HG02798 (cell line): ENCODE measurements around the gene ADARB2.
"Not testable (repeated sequence)": the region's sequence is repeated elsewhere in the genome, so short reads cannot be mapped to it uniquely, and the experiment has no call there.

Experiments
- ATAC-seq: cut with Tn5 transposase; IDR thresholded peaks from one replicate; pipeline ENCODE4 v1.9.1; 2021; ENCODE audit warnings: mild to moderate bottlenecking; ENCODE audit not compliant: unreplicated experiment, poor library complexity

ADARB2 gene

DNA sequence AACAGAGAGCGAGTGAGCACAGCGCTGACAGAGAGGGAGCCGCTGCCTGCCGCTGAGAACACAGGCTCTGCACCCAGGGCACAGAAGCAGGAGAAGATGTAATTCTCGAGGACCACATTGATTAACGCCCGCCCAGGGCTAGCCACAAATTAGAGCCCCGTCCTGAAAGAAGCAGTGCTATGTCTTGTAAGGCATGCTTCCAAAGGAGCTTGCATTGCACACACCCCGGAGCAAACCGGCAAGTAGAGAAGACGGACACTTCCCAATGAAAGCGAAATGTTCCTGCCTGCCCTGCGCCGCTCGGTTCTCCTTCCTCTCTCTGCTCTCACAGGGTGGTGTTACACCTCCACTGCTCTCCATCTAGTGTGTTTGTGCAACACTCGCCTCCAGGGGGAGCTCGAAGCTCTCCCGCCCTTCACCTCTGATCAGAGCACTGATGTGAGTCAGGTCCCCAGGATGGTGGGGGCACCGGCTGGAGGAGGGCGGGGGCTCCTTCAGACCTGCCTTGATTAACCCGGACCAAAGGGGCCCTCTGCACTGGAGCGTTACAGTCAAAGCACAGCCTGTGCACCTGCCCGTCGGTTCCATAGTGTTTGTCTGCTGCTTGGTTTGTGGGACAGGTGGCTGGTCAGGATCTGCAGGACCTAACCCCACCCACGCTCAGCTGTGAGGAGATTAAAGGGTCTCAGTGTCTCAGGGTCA lies 316.5 kb downstream of the ADARB2 start:
- peak; percentile 86 for ATAC-seq

DNA sequence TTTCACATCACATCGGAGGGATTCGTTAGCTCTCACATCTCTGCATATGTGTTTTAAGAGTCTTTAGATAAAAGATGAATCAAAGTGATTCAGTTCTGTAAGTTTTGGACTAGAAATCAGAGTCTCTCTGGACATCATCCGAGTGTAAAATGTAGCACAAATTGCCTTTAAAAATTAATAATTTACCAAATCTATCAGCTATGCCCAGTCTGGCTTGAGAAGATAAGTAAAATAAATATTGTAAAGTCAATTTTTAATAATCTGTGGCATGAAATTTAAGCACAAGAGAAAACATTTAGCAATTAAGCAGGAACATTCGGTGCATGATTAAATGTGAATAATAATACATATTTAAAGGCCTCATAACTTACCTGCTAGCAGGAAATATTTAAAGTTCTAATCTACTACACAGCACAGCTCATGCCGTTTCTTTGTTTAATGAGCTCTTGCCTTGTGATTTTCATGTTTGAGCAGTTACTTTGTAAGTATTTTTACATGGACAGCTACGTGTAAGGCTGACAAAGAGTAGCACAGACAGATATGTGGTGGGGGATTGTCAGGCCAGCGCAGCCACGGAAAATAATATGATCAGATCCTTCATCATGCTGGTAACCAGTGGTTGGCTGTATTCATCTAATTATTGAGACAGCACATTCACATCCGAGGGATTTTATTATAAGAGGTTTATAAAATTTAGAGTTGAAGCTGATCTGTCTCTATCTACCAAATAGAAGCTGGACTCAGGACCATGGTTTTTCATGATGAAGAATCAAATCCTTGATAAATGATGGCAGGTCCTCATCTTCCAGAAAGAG lies 317.3 kb downstream of the ADARB2 start:
- ATAC-seq, result no peak

DNA sequence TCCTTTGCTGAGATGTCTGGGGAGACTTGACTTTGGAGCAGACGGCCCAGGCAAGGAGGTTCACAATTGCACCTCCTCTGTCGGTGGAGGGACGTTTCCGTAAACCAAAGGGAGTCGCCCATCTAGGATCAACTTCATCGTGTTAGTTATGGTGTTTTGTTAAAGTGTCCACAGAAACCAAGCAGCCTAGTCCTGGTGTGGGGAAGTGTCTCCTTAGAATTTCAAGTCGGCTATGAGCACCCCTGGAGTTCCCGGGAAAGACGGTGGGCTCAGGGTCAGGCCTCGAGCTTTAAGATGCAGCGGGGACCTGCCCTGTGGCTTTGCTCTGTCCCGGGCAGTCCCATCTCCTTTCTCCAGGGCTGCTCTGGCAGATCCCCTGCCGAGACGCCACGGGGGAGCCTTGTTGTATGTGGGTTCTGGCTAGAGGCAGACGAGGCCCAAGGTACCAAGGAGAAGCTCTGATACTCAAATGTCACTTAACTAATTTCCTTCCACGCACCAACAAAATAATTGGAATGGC lies 319.2 kb downstream of the ADARB2 start:
- no peak for ATAC-seq

DNA sequence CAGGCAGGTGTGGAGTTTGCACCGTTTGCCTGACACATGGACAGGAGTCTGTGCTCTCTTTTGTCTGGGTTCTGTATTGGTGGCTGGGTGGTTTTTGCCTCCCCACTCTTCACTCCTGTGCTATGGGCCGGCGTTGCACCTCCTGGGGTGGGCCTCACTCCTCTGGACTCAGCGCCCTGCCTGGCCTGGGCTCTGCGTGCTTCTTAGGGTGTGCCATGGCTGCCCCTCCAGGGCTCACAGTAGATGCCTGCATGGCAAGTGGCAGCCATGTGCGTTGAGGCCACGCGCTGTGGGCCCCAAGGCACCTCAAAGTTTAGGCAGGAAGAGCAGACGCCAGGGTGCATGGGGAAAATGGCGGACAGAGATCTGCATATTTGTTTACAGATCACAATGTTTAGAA lies 319.8 kb downstream of the ADARB2 start:
- no peak for ATAC-seq

DNA sequence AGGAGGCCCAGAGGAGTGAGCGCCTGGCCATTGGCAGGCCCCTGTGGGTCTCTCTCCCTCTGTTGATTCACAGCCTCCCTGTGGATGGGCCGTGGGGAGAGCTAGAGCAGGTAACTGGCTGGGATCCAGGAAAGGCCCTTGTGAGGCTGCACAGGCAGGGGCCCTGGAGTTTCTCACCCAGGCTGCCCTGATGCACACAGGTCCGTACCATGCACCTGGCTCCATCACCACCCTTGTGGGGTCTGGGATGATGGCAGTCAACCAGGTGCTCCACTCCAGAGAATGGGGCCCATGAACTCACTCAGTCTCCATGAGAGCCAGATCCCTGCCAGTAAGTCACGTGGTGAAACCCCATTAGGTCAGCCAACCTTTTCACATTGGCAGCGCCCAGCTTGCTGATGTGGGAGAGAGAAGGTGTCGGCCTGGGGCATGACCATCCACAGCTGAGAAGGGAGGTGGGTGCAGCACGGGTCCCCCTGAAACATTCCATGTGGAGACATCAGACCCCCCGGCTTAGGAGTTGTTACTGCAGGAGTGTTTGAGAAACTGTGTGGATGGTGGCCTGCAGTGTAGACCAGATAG lies 320.8 kb downstream of the ADARB2 start:
- ATAC-seq, result no peak

DNA sequence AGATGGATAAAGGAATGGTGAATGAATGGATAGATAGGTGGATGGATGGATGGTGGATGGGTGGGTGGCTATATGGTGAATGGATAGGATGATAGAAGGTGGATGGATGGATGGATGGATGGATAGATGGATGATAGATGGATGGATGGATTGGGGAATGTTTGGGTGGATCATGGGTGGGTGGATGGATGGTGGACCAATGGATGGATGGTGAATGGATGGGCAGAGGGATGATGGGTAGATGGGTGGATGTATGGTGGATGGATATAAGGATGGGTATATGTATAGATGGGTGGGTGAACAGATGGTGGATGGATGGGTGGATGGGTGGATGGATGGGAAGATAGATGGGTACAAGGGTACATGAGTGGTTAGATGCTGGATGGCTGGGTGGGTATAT lies 322.4 kb downstream of the ADARB2 start:
- ATAC-seq, result no peak

DNA sequence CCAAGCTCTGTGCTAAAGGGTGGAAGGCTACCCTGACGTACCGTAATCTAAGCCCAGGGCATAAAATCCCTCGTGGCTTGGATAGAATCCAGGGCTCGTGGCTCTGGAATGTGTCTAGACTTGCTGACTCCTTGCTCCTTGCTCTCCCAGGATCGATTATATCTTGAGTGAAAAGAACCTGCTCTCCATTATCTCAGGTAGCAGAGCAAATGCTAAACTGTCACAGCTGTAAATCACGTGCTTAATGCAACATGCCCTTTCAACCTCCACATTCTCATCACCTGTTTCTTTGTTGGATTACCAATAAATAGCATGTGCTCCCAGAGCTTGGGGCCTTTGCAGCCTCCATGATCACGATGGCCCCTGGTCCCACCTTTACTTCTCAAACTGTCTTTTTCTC lies 323.0 kb downstream of the ADARB2 start:
- not testable (repeated sequence) for ATAC-seq

DNA sequence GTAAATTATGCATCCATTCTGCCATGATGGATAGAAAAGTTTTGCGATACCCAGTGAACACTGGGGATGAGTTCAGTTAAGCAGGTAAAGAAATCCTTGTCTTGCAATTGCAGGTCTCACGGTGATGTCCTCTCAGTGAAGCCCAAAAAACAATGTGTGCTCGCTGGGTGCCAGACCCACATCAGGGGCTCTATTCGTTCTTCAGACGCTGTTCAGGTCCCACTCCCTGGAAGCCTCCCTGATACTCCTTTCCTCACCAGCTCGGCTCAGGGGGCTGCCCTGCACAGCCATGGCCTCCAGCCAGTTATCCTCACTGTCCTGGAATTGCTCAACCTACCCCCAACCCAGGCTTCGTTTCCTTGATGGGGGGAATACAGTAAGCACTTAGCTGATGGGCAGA lies 323.5 kb downstream of the ADARB2 start:
- no peak for ATAC-seq

DNA sequence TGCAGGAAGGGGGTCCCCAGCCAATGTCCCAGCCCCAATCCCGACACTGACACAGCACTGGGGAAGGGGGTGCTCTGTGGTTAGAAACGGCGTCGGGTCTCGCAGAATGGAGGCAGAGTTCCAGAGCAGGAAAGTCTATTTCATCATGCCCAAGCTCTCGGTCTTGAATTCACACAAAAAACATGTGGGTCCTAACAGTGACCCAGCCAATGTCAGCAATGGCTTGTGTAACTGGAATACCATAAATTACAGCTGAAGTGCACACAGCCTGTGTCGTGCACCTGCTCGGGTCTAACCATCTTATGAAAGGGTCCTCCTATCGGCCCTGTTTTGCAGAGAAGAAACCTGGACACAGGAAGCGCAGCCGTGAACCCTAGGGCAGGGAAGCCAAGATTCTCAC lies 324.1 kb downstream of the ADARB2 start:
- no peak for ATAC-seq

DNA sequence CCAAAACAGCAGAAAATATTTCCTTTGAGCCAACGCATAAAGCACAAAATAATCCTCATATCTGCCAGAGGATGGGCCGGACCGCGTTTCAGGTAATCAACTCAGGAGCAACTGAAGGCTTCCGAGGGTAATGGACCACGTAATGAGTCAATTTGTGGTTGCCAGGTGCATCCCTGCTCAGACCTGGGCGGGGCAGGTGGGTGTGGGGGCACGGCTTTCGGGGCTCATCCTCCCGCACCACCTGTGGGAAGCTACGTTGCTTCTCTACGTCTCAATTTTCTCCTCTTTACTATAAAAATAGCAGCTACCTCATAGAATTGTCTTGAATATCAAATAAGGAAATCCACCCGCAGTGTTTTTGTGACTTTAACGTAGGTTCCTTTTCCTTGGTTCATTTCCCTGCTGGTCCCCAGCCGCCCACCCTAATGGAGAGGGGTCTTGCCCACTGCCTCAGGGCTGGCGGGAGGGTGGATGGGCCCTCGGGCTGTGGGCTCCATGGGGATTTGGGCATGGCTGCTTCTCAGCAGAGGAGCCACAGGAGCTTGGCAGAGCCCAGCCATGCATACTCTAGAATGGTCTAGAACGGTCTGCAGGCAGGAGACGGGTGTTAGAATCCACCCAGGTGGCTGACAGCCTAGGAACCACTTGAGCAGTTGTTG lies 324.7 kb downstream of the ADARB2 start:
- no peak for ATAC-seq

DNA sequence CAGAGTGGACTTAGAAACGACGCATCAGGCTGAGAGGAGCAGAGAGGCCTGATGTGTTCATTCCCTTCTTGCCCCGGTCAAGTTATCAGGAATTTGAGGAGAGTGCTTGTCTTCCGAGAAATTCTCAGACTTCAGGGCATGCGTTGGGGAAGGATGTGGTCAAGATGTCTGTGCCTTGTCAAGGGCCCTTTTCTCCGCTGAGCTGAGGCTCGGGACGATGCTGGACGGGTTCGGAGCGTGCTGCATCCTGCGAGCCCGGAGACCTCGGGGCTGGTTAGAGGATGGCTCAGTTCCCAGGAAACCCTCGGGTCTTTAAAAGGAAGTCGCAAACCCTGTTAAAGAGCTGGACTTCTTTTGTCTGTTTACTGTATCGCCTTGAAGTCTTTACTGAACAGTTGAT lies 325.4 kb downstream of the ADARB2 start:
- no peak for ATAC-seq

DNA sequence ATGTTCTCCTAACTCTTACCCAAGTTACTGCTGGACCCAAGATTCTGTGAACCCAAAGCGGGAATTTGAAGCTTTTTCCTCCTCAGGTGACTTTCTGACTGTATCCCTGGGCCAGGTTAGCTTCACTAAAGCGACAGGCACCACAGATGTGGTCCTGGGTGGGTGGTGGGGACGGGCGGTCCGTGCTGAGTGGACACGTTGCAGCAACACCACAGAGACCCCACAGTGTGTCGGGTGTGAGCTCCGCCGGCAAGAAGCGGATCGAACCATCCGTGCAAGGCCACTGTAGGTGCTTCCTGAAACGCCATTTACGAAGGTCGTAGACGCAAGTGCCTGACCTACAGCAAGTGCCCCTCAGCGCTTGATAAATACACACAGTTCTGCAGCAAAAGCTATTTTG lies 325.9 kb downstream of the ADARB2 start:
- ATAC-seq, result no peak

DNA sequence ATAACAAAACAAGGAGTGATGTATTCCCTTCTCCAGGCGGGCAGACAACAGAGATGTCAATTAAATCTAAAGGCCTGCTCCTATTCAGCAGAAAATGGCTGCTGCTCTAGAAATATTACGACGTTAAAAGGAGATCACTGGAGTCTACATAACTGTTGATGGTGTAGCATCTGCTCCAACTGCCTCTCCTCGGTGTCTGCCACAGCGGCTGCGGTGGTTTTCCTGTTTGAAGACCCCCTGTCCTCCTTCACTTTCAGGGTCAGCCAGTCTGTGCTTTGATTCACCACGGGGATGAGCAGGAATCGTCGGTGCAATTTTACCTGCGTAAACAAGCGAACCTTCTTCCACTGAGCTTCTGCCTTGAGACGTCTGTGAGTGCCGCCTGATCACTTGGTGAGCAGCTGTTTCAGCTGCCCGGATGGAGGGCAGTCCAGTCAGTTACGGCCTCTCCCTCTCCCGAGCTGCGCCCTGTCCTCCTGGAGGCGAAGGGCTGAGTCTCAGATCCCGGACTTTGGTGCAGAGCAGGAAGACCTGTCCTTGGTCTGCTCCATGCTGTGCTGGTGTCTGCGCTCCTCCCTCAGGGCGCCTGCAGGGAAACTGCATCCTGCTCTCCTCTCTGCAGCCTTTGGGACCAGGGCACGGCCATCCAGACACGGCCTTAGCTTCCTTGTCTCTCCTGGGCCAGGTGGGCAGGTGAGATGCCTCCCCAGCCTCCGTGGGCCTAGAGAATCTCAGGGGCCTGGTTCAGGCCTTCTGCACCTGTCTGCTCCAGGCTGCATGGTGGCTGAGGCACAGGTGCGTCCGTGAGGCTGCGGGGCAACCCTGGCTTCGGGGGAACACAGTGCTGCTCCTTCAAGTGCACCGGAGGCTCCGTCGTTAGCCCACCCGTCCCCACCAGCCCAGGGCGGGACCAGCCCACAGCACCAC lies 326.6 kb downstream of the ADARB2 start:
- no peak for ATAC-seq

DNA sequence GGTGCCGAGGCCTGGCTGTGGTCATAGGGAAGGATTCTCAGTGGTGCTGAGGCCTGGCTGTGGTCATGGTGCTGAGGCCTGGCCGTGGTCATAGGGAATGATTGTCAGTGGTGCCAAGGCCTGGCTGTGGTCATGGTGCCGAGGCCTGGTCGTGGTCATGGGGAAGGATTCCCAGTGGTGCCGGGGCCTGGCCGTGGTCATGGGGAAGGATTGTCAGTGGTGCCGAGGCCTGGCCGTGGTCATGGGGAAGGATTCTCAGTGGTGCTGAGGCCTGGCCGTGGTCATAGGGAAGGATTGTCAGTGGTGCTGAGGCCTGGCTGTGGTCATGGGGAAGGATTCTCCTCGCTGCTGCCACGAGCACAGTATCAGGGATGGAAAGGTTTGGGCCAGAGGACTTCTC lies 327.3 kb downstream of the ADARB2 start:
- no peak for ATAC-seq

DNA sequence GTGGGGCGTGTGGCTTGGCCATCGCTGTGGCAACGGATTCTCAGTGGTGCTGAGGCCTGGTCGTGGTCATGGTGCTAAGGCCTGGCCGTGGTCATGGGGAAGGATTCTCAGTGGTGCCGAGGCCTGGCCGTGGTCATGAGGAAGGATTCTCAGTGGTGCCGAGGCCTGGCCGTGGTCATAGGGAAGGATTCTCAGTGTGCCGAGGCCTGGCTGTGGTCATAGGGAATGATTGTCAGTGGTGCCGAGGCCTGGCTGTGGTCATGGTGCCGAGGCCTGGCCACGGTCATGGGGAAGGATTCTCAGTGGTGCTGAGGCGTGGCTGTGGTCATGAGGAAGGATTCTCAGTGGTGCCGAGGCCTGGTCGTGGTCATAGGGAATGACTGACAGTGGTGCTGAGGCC lies 327.9 kb downstream of the ADARB2 start:
- ATAC-seq, result no peak

DNA sequence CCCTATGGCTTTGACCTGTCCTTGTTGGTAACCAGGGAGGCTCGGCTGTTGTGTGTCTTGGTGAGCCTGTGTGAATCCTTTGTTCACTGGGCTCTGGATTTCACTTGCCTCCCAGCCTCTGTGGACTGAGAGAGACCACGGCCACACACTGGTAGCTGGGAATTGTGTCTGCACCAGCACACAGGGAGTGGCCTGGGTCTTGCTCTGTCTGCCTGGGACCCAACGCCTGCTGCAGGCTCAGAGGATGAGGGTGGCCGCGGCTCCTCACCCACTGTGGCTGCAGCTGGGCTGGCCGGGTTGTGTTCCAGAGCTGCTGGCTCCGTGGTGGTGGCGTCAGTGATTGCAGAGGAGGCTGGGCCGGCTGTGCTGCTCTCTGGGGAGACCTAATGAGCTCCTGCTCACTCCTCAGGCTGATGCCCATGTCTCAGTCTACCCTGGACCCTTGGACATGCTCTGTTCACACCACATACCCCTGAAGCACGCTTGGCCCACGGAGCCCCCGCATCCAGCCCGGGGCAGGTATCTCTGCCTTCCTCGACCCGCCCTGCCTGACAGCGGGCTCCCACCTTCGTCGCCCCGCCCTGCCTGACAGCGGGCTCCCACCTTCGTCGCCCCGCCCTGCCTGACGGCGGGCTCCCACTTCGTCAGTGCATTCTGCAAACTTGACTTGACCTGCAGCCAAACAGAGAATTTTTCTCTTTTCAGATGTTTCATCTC lies 328.5 kb downstream of the ADARB2 start:
- ATAC-seq, result no peak

DNA sequence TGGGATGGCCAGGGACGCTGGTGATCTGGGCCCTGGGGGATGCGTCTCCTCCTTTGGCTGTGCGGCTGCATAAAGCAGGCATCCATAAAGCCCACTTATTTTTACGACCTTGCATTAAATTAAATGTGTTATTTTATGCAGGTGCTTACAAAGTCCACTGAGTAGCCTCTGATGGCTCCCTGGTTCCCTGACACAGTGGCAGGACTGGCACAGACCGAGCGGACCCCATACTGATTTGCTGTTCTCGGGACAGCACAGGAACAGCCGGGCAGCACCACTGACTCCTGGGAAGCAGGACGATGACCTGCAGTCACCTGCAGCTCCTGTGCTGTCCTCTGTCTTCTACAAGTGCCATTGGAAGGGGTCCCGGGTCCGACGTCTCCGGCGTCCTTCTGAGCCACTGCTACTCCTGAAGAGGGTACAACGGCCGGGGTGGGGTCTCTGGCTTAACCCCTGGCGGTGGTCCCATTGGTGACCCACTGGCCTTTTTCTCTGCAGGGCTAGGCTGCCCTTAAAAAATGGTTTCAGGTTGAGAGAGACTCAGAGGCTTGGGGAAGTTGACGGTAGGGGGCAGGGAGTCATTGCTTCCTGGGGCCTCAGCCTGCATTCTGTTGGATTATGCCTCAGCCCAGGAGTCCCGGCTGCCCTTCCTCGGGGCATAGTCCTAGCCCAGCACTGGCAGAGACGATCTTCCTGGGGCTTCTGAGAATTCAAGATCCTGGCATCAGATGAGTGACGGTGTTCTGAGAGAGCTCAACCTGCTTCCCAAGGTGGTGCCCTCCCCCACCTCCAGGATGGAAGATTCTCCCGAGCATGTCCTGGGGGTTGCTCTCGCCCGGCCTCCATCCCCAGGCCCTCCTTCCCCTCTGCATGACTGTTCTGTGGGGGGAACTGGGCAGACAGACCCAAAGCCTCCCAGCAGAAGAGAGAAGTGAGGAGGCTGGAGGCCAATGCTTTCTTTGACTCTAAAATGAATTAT lies 330.1 kb downstream of the ADARB2 start:
- no peak for ATAC-seq
